IMR-90 (cell line): ENCODE results near the gene CWH43. TPM values are rescaled to one million over a fixed set of nuclear protein-coding genes. Genes with fewer than 3 reads are reported as not detected.
A peak's percentile ranks its signal among the peaks of the same experiment; 100 is the strongest.
"Not testable (repeated sequence)": the region's sequence is repeated elsewhere in the genome, so short reads cannot be mapped to it uniquely, and the experiment has no call there.

Experiments used
- ATAC-seq: fragments of 200-7000 bp; cut with Tn5 transposase; 2 replicates; pipeline ENCODE4 v1.9.1; 2020; ENCODE audit warnings: low read depth, mild to moderate bottlenecking, moderate library complexity
- BruUV-seq: library from RNA; stranded (reverse); fragments of 400-500 nt; replicated peaks from 2 replicates; lab custom pipeline; 2021; lab: Mats Ljungman, UMichigan
- CTCF ChIA-PET: fragments of 300-600 bp; formaldehyde crosslinking; extraction: SDS; loops from one replicate; lab custom pipeline; 2021; ENCODE audit warnings: antibody characterized with exemption; lab: Yijun Ruan, JAX
- POLR2A ChIA-PET: fragments of 300-600 bp; sonication (Branson Sonifier 250); formaldehyde crosslinking; loops from one replicate; lab custom pipeline; 2022; ENCODE audit warnings: antibody characterized with exemption; ENCODE audit not compliant: unreplicated experiment; lab: Charles Lee
- DNase-seq: peaks from one replicate; pipeline ENCODE4 v3.0.0; 2013
- H2AFZ ChIP-seq: replicated peaks from 2 replicates; pipeline ENCODE3; 2013; ENCODE audit warnings: low read length, mild to moderate bottlenecking; ENCODE audit not compliant: poor library complexity
- H2AK5ac ChIP-seq: 2 replicates; pipeline ENCODE4 v1.6.1; 2013; ENCODE audit warnings: low read depth, low read length, inconsistent platforms
- H2AK9ac ChIP-seq: replicated peaks from 2 replicates; pipeline ENCODE3; 2013; ENCODE audit warnings: mild to moderate bottlenecking, low read depth, low read length, moderate library complexity; ENCODE audit not compliant: poor library complexity
- H2BK120ac ChIP-seq: 2 replicates; pipeline ENCODE4 v1.6.1; 2013; ENCODE audit warnings: low read depth, low read length, inconsistent platforms
- H2BK15ac ChIP-seq: 3 replicates; pipeline ENCODE4 v1.6.1; 2013; ENCODE audit warnings: low read depth, low read length, inconsistent platforms
- H2BK20ac ChIP-seq: 2 replicates; pipeline ENCODE4 v1.6.1; 2013; ENCODE audit warnings: low read depth, mild to moderate bottlenecking, inconsistent platforms, low read length, moderate library complexity
- H2BK5ac ChIP-seq: 2 replicates; pipeline ENCODE4 v1.6.1; 2013; ENCODE audit warnings: mild to moderate bottlenecking, low read depth, low read length, inconsistent platforms; ENCODE audit not compliant: poor library complexity, severe bottlenecking
- H3K14ac ChIP-seq: replicated peaks from 2 replicates; pipeline ENCODE4 v1.6.1; 2013; ENCODE audit warnings: low read depth, low read length, inconsistent platforms
- H3K18ac ChIP-seq: 2 replicates; pipeline ENCODE4 v1.6.1; 2013; ENCODE audit warnings: low read depth, low read length, control low read depth
- H3K23ac ChIP-seq: 2 replicates; pipeline ENCODE4 v1.6.1; 2013; ENCODE audit warnings: low read depth, low read length, inconsistent platforms
- H3K27ac ChIP-seq: 2 replicates; pipeline ENCODE4 v1.5.1; 2013; ENCODE audit warnings: mild to moderate bottlenecking, control low read depth, low read length; ENCODE audit not compliant: insufficient read depth
- H3K27me3 ChIP-seq: 2 replicates; pipeline ENCODE4 v1.6.1; 2013; ENCODE audit warnings: low read length; ENCODE audit not compliant: control insufficient read depth, insufficient read depth
- H3K36me3 ChIP-seq: 2 replicates; pipeline ENCODE4 v1.6.1; 2013; ENCODE audit warnings: low read length, mixed read lengths; ENCODE audit not compliant: control insufficient read depth, insufficient read depth
- H3K4ac ChIP-seq: 2 replicates; pipeline ENCODE4 v1.6.1; 2013; ENCODE audit warnings: low read depth, low read length, inconsistent platforms
- H3K4me1 ChIP-seq: 2 replicates; pipeline ENCODE4 v1.6.1; 2013; ENCODE audit warnings: low read length, mixed read lengths; ENCODE audit not compliant: control insufficient read depth, insufficient read depth
- H3K4me2 ChIP-seq: 2 replicates; pipeline ENCODE4 v1.6.1; 2013; ENCODE audit warnings: low read depth, mild to moderate bottlenecking, control low read depth, low read length, moderate library complexity
- H3K4me3 ChIP-seq: 2 replicates; pipeline ENCODE4 v1.5.1; 2013; ENCODE audit warnings: low read depth, mild to moderate bottlenecking, control low read depth, low read length, moderate library complexity; ENCODE audit not compliant: insufficient read depth
- H3K56ac ChIP-seq: 2 replicates; pipeline ENCODE4 v1.6.1; 2013; ENCODE audit warnings: low read length, inconsistent platforms; ENCODE audit not compliant: insufficient read depth; ENCODE audit errors: extremely low read depth
- H3K79me1 ChIP-seq, 2 experiments: 2 replicates each; pipeline ENCODE4 v1.6.1; 2013; ENCODE audit warnings: low read length in 2 of 2, inconsistent platforms in 1 of 2, low read depth in 1 of 2
- H3K9ac ChIP-seq: 2 replicates; pipeline ENCODE4 v1.6.1; 2013; ENCODE audit warnings: low read depth, low read length, control low read depth
- H3K9me1 ChIP-seq: 2 replicates; pipeline ENCODE4 v1.6.1; 2013; ENCODE audit warnings: low read length, inconsistent platforms; ENCODE audit not compliant: insufficient read depth
- H3K9me3 ChIP-seq: 2 replicates; pipeline ENCODE4 v1.6.1; 2013; ENCODE audit warnings: low read length; ENCODE audit not compliant: control insufficient read depth, insufficient read depth
- H4K20me1 ChIP-seq: 2 replicates; pipeline ENCODE4 v1.6.1; 2013; ENCODE audit warnings: low read length, inconsistent platforms; ENCODE audit not compliant: insufficient read depth
- H4K5ac ChIP-seq: 2 replicates; pipeline ENCODE4 v1.6.1; 2013; ENCODE audit warnings: mild to moderate bottlenecking, low read depth, low read length, control low read depth
- H4K8ac ChIP-seq, 2 experiments: 2 replicates each; pipeline ENCODE4 v1.6.1; 2013; ENCODE audit warnings: low read depth in 2 of 2, low read length in 2 of 2, control low read depth in 1 of 2, inconsistent platforms in 1 of 2
- H4K91ac ChIP-seq: 2 replicates; pipeline ENCODE4 v1.6.1; 2013; ENCODE audit warnings: low read depth, low read length, inconsistent platforms; ENCODE audit not compliant: insufficient read depth
- WGBS, 2 experiments: methylation state at CpG; one replicate each; pipeline versions ENCODE4 v1.1.5 to v1.1.7; 2013; ENCODE audit warnings: missing lambda C conversion rate in 2 of 2; ENCODE audit not compliant: insufficient read length in 1 of 2; ENCODE audit errors: extremely low coverage in 2 of 2; 5-methylcytosine and 5-hydroxymethylcytosine counted together
- dilution Hi-C: fragments of 300-500 bp; cut with HindIII; formaldehyde crosslinking; loops from one replicate; pipeline ENCODE4 v1.14.3; 2018; ENCODE audit warnings: low sequenced_read_pairs; ENCODE audit not compliant: unreplicated experiment
- in situ Hi-C: fragments of 300-500 bp; cut with MboI; formaldehyde crosslinking; loops from 3 replicates; pipeline ENCODE4 v1.14.3; 2019; ENCODE audit warnings: low sequenced_read_pairs, inconsistent platforms, mixed read lengths
- intact Hi-C: fragments of 100-400 bp; cut with micrococcal nuclease; formaldehyde crosslinking; loops from 2 replicates; pipeline ENCODE4 v1.10.0; 2022
- polyA plus RNA-seq, 3 experiments: library from polyadenylated mRNA; depleted of rRNA; stranded (reverse); fragments of >200 nt; gene quantifications; 2 replicates each; pipeline ENCODE4 v1.2.3, GENCODE V29; 2012; ENCODE audit warnings: low replicate concordance in 1 of 3
- total RNA-seq: library from RNA; depleted of rRNA; stranded (reverse); fragments of >200 nt; gene quantifications from 2 replicates; pipeline ENCODE4 v1.2.3, GENCODE V29; 2012

Gene CWH43
- total and polyA plus RNA-seq, 2 of the 4 experiments (the other 2 are of a cell fraction): not detected

GRCh38 chr4:49107262-49107661 lies 121.2 kb downstream of the CWH43 start:
- H2BK5ac ChIP-seq, H4K8ac ChIP-seq, H4K91ac ChIP-seq, BruUV-seq, ATAC-seq, H4K5ac ChIP-seq, H3K79me1 ChIP-seq, H3K18ac ChIP-seq, H3K23ac ChIP-seq, H2AK9ac ChIP-seq, H2BK120ac ChIP-seq, dilution Hi-C loops, H4K20me1 ChIP-seq, H3K36me3 ChIP-seq, H3K9me1 ChIP-seq, H3K4ac ChIP-seq, H3K27ac ChIP-seq, H3K14ac ChIP-seq, H3K4me3 ChIP-seq, H2AFZ ChIP-seq, H2BK15ac ChIP-seq, H2BK20ac ChIP-seq, H2AK5ac ChIP-seq, intact Hi-C loops, H3K27me3 ChIP-seq, H3K9ac ChIP-seq, H3K56ac ChIP-seq, H3K4me1 ChIP-seq, H3K4me2 ChIP-seq, CTCF ChIA-PET, POLR2A ChIA-PET, in situ Hi-C loops: not testable (repeated sequence)
- peaks cover 32% of the 10 kb centered on the region for H3K9me3 ChIP-seq
- WGBS, 2 experiments: 31% methylated on average over 6 of the region's 6 CpGs; no CpG with 5 or more reads in 1 of the 2 experiments
- DNase-seq: peak; percentile 73

DNA sequence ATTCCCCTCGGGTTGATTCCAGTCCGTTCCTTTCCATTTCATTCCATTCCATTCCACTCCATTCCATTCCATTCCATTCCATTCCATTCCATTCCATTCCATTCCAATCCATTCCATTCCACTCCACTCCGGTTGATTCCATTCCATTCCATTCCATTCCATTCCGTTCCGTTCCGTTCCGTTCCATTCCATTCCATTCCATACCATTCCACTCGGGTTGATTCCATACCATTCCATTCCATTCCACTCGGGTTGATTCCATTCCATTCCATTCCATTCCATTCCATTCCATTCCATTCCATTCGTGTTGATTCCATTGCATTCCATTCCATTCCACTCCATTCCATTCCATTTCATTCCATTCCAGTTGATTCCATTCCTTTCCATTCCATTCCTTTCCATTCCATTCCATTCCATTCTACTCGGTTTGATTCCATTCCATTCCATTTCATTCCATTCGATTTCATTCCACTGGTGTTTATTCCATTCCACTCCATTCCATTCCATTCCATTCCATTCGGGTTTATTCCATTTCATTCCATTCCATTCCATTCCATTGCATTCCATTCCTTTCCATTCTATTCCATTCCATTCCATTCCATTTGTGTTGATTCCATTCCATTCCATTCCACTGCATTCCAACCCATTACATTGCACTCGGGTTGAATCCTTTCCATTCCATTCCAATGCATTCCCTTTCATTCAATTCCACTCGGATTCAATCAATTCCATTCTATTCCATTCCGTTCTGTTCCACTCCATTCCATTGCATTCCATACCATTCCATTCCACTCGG lies 122.3 kb downstream of the CWH43 start:
- 29 to 96% methylated on average over 5 to 13 of the region's 17 CpGs for WGBS, 2 experiments
- H4K5ac ChIP-seq, H3K18ac ChIP-seq, H3K36me3 ChIP-seq, H2BK120ac ChIP-seq, intact Hi-C loops, H4K91ac ChIP-seq, CTCF ChIA-PET, BruUV-seq, H4K20me1 ChIP-seq, H2BK20ac ChIP-seq, H2AFZ ChIP-seq, H3K4ac ChIP-seq, H3K14ac ChIP-seq, H3K4me3 ChIP-seq, H3K9me1 ChIP-seq, dilution Hi-C loops, H2BK15ac ChIP-seq, H3K56ac ChIP-seq, POLR2A ChIA-PET, H3K27ac ChIP-seq, H3K79me1 ChIP-seq, H2AK9ac ChIP-seq, H3K4me1 ChIP-seq, H3K4me2 ChIP-seq, H3K27me3 ChIP-seq, in situ Hi-C loops, H3K9ac ChIP-seq, H4K8ac ChIP-seq, H3K23ac ChIP-seq, H2AK5ac ChIP-seq, DNase-seq: not testable (repeated sequence)
- H2BK5ac ChIP-seq: peak overlapping the region; percentile 10
- peak; percentile 57 for ATAC-seq
- peaks cover 28% of the 10 kb centered on the region for H3K9me3 ChIP-seq
